ENCODE data around the gene CACNA1G.

Gene CACNA1G

DNA sequence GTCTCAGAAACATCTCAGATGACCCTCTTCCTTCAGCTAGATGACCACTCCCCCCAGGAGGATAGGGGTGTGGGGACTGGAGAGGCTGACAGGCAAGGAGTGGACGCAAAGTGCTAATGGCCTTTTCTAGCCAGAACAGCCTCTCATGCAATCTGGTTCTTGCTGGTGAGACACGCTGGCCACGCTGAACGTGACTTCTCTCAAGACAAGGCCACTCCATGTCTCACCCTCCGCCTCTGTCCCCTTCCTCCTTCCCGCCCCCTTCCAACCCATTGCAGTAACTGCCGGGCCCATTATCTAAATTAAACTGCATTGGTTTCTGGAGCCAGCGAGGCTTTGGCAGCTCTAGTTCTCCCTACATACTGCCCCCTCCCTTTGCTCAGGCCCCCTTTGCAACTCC lies 9.5 kb downstream of the CACNA1G start:
- DNase-seq: no peak

DNA sequence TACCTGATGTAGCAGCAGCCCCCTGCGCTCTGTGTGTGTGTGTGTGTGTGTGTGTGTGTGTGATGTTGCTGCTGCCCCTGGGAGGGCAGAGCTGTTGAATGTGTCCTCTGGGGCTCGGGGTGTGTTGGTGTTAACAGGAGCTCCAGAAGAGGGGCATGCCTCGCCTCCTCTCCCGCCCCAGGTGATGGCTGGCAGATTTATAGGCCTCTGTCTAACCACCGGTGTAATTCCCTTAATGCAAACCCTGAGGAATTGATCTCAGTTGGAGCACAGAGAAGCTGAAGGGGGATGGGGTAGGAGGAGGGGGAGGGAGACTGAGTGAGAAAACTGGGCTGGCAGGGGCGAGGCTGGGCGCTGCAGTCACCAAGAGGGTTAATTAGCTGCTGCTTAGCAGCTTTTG lies 10.0 kb downstream of the CACNA1G start:
- no peak for DNase-seq

DNA sequence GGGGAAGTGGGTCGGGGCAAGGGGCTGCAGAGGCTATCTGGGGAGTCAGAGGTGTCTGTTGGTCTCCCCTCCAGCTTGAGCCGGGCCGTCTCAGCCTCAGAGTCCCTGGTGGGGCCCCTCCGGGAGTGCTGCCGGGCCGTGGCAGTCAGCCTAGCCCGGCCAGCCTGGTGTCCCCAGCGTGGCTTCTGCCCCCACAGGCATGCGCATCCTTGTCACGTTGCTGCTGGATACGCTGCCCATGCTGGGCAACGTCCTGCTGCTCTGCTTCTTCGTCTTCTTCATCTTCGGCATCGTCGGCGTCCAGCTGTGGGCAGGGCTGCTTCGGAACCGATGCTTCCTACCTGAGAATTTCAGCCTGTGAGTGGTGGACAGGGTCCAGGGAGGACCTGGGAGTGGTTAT lies 11.2 kb downstream of the CACNA1G start:
- no peak for DNase-seq

DNA sequence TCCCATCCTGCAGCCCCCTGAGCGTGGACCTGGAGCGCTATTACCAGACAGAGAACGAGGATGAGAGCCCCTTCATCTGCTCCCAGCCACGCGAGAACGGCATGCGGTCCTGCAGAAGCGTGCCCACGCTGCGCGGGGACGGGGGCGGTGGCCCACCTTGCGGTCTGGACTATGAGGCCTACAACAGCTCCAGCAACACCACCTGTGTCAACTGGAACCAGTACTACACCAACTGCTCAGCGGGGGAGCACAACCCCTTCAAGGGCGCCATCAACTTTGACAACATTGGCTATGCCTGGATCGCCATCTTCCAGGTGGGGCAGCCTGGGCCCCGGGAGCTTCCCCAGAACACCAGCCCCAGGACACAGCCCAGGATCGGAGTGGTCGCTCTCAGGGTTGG lies 12.0 kb downstream of the CACNA1G start:
- no peak for DNase-seq

DNA sequence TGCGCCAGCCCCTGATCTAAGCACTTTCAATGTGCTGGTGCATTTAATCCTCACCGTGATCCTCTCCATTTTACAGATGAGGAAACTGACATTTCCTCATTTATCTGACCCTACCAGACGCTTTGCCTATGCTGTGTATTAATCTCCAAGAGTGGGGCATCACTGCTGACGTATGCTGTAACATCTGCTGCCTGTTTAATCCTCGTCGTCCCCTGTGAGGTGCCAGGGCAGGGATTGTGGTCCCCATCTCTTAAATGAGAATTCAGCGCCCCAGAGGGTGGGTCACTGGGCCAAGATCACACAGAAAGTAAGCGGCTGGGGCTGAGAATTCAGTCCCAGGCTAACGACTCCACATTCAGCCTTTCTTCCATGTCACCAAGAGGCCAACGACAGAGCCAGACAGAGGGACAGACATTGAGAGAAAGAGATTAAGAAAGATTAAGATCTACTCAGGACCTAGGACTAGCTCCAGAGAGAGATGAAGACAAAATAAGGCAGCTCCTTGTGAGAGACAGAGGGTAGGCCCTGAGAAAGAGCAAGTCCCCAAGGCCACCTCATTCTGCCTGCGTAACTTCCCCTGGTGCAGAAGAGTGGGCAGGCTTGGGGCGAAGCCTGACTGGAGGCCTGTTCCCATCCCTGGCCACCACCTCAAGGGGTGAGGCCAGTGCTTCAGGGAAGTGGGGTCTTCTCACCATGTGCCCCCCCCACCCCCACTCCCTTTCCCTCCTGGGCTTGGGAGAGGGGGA lies 13.5 kb downstream of the CACNA1G start:
- DNase-seq: no peak

DNA sequence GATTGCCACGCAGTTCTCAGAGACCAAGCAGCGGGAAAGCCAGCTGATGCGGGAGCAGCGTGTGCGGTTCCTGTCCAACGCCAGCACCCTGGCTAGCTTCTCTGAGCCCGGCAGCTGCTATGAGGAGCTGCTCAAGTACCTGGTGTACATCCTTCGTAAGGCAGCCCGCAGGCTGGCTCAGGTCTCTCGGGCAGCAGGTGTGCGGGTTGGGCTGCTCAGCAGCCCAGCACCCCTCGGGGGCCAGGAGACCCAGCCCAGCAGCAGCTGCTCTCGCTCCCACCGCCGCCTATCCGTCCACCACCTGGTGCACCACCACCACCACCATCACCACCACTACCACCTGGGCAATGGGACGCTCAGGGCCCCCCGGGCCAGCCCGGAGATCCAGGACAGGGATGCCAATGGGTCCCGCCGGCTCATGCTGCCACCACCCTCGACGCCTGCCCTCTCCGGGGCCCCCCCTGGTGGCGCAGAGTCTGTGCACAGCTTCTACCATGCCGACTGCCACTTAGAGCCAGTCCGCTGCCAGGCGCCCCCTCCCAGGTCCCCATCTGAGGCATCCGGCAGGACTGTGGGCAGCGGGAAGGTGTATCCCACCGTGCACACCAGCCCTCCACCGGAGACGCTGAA lies 15.2 kb downstream of the CACNA1G start:
- no peak for DNase-seq

DNA sequence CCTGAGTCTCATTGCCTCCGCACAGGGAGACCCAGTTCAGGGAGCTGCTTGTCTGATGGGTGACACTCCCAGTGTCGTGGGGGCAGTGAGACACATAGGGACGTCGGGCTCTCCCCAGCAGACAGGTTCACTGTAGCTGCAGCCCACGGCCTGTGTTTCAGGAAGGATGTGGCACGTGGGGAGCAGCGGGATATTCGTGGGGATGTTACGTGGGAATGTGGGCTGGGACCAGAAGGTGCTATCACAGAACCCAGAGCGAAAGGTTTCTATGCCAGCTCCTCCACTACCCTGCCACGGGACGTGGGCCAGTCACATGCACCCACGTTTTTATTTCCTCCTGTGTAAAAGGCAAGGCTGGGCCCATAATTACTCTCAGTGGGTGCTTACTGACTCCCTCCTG lies 16.3 kb downstream of the CACNA1G start:
- DNase-seq: no peak

DNA sequence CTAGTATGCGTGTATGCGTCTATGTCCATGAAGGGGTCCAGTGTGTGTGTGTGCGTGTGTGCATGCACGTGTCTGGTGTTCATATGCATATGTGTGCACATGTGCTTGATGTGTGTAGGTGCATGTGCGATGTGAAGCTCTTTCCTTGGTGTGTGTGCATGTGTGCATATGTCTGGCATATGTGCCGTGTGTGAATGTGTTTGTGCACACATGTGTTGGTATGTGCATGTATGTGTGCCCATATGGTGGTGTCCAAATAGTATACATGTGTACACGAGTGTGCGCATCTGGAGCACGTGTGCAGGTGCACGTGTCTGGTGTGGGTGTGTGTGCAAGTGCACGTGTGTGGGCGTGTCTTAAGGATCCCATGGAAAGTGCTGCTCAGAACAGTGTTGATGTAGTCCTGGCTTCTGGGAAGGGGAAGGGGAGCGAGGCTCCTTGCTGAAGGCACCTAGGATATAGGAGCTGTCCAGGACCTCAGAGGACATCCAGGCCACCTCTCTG lies 17.0 kb downstream of the CACNA1G start:
- no peak for DNase-seq

DNA sequence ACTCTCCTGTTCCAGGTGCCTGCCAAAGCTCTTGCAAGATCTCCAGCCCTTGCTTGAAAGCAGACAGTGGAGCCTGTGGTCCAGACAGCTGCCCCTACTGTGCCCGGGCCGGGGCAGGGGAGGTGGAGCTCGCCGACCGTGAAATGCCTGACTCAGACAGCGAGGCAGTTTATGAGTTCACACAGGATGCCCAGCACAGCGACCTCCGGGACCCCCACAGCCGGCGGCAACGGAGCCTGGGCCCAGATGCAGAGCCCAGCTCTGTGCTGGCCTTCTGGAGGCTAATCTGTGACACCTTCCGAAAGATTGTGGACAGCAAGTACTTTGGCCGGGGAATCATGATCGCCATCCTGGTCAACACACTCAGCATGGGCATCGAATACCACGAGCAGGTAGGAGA lies 17.7 kb downstream of the CACNA1G start:
- no peak for DNase-seq

DNA sequence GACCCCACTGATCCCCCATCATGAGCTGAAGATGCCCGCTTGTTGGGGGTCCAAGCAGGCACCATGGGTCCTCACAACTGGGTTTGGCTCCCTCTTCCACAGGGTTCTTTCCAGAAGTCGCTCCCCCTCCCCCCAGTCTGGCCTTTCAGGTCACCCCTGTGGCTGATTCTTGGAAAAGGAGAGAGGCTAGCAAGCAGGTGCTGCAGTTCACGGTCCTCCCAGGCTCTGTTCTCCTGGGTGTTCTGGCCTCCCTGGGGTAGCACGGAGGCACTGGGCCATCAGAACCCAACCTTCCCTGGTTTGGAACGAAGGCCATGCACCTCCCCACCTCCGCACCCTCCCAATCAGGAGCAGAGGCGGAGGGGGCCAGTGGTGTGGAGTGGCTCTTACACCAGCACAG lies 18.9 kb downstream of the CACNA1G start:
- DNase-seq: no peak

DNA sequence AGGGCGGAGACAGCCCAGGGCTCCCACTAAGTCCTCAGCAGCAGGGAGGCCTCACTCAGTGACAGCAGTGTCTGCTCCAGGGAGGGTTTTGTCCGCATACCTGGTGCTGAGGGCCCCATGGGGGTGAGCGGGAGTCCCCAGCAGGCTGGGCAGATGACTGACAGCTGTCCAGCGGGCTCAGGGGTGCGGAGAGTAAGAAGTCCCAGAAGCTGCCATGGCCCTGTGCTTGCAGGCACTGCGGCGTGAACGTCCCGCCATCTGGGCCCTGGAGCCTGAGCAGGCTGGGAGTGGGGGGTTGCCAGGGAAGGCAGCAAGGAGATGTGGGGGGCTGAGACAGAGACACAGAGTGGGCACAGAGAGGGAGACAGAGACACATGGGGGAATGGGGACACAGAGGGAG lies 20.1 kb downstream of the CACNA1G start:
- no peak for DNase-seq

DNA sequence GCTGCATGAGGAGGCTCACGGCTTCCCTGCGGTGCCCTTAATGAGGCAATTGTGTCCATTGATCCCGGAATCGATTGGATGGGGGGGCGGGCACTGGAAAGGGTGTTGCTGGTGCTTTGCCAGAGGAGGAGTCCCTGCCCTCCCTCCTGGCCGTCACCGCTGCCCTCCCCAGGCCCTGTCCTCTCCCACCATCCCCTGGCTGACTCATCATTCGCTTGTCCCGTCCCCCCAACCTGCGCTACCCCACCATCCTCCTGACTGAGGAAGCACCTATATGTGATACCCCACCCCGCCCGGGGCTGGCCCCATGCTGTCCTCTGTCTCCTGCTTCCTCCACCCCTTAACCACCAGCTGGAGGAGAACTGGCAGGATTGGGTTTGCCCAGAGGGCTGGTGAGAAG lies 20.8 kb downstream of the CACNA1G start:
- DNase-seq: no peak

DNA sequence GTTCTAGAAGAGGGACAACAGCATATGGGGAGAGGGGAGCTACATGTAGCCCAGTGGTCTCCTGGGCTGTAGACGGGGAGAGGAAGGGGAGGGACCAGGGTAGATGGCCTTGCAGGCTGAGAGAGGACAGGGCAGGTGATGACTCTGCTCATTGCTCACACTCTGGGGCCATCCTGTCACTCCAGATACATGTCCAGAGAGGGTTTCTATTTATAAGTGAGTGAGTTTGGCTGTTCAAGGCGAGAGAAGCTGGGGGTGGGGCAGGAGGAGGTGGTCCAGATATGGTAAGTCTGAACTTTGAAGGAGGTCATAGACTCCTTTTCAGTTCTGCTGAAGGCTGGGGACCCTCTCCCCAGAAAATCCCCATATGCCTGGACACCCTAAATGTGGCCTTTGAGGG lies 22.2 kb downstream of the CACNA1G start:
- no peak for DNase-seq

DNA sequence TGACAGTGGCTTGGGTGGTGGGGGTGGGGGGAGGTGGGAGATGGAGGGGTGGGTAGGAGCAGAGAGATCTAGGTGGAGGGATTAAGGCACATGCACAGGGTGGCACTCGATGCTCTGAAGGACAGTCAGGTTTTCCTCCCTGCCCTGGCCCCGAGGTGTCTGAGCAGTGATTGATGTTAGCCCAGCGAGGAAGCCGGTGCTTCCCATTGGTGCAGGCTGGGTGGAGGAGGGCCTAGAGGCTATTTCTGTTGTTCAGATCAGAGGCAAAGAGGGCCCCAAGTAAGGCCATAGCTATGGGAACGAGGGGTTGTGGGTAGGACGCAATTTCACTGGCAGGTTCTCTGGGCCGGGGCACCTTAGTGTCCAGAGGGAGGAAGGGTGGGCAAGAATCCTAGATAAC lies 23.1 kb downstream of the CACNA1G start:
- no peak for DNase-seq

DNA sequence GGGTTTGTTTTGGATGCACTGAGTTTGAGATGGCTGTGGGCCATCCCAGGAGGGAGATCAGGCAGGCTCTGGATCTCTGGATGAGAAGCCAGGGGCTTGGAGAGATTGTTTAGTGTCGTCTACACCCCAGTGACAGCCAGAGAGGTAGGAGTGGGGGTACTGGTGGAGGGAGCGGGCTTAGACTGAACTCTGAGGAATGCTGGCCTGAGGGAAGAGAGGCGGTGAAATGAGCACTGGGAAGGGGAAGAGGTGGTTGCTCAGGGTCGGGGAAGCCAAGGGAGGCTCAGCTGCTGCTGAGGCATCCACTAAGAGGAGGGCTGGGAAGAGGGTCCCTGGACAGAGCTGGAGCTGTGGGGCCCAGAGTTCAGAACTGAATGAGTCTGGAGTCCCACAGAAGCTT lies 23.6 kb downstream of the CACNA1G start:
- DNase-seq: no peak

DNA sequence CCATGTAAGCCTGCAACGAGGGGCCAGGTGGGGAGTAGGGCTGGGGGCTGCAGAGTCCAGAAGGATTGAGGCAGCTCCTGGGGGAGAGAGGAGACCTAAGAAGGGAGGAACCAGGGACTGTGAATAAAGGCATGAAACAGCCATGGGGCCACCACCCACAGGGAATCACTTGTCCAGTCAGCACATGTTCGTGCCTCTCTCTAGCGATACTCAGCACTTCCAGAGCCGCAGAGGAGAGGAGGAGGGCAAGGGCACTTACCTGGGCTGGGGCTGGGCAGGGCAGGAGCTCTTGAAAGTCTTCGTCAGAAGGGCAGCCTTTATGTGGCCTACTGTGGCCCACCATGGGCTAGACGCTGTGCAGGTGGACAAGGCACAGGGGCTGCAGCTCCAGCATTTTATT lies 24.2 kb downstream of the CACNA1G start:
- no peak for DNase-seq

DNA sequence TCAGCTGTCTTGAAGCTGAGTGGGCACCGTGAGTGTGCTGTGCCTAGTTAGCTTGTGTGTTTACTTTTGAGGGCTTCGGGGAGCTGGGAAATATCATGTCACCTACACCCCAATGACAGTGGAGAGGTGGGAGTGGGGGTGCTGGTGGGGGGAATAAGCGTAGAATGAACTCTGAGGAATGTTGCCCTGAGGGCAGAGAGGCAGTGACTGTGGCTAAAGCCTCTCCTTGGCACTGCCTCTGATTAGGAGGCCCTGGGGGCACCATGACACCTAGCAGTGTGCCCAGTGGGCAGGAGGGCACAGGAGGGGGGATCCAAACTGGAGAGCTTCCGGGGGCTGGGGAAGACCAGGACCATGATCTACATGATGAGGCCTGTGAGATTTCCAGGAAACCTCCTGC lies 24.8 kb downstream of the CACNA1G start:
- DNase-seq: no peak

DNA sequence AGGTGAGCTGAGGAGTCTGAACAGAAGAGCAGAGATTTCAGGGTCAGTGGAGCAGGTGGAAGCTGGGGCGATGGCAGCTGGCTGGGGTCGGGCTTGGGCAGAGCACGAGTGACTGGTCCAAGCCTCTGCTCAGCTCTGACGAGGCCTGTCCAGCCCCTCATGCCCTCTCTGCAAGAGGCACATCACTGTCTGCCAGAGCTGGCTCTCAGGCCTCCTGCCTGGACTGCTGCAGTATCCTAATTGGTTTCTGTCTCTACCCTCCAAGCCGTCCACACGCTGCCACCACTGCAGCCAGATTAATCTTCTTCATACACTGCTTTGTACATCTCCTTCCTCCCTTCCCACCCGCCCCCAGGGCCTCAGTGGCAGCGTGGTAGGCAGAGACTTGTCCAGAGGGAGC lies 25.4 kb downstream of the CACNA1G start:
- DNase-seq: no peak

DNA sequence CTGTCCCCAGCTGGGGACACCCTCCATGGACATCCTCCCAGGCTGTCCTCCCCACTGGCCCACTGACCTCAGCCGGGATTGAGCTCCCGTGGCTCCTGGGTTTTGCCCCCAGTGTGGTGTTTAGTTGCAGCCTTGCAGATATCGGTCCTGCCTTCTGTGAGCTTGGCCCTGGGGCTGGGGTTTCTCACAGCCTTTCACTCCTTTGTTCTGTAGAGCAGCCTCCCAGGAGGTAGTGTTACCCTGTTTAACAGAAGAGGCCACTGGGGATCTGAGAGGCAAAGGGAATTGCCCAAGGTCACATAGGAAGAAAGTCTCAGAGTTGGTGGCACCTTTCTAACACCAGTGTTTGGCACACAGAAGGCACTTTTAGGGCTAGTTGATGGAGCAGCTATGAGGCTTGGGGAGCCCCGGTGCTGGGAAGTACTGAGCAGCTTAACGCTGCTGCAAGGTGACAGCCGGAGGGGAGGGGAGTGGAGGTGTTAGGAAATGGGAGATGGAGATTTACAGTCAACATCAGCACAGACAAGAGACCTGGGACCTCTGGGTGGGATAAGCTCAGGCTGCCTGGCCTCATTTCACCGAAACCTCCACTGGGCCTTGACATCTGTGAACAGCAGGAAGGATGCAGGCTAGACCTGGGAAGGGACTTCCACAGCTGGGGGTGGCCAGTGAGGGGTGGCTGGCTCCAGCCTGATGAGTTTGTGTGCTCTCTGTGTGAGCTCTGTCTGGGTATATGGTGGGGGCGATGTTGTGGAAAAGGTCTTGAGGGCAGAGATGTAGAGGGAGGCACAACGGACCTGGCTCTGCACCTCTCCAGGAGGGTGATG lies 26.1 kb downstream of the CACNA1G start:
- no peak for DNase-seq

DNA sequence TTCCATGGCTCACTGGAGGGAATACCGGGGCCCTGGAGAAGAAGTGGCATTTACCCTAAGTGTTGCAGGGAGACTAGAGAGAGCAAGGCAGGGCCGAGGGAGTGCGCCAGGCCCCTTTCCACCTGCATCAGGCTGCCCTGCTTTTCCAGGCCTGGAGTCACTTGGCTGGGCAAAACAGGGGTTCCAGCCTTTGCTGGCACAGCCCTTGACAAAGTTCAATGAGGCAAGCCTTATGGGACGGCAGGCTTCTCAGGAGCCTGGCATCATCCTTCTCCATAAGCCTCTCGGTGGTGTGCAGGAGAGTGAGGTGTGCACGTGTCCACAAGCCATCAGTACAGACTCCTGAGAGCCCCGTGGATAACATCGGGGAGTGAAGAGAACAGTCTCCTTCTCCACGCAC lies 27.1 kb downstream of the CACNA1G start:
- DNase-seq: no peak

DNA sequence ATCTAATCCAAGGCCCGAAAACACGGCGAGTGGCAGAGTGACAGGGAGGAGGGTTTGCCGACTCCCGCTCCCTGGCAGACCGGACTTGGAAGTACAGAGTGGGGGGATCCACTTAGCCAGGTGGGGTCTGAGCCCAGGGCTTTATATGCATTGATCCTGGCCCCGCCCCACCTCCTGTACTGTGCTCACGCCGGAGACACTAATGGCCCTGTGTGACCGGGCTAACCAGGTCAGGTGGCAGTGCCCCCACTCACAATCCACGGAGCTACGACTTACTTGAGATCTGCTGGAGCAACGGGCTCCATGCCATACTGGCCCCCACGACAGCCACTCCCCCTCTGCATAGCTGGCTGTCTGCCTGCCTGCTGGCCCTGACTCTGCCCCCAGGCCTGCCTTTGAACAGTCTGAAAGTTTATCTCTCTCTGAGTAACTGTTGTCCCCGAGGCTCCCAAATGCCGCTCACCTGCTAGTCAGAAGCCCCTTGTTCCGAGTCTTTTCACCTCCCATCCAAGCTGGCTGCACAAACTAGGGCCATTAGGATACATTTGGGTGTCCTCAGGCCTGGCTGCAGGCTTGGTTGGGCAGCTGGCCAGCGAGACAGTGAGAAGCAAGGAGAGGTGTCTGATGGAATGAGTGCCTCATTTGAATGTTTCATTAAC lies 28.0 kb downstream of the CACNA1G start:
- DNase-seq: no peak

DNA sequence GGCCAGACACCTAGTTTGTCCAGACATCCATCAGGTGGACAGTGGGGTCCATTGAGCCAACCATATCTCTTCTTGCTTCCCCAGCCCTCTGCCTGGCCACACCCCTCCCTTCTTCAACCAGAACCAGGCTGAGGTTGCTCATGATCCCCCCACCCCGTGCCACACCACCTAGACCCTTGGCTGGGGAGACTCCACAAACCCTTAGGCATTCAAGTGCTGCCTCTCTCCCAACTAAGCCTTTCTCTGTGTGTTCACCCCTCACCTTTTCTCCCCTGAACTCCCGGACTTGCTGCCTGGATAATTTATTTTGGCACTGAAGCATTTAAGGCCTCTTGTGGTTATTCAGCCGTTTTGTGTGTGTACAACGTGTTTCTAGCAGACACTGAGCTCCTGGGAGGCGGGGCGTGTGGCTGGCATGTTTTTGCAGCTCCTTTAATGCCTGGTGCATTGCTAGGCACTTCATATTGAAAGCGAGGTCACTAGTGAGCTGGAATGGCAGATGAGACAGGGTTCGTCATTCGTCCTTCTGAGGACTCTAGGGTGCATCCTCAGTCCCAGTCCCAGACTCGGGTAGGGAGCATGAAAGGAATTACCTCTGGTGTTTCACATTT lies 28.7 kb downstream of the CACNA1G start:
- DNase-seq: no peak

All from DMS 273 treated with DMSO at 0.1 percent for 48 hours (cell line).